OCI-LY3 (cell line): ENCODE measurements around the gene DLK1.

Experiments used
- H2AFZ ChIP-seq: fragments of 200-600, 300-600 bp; shearing (Covaris generic); 2 replicates; pipeline ENCODE4 v1.6.0; 2014; ENCODE audit warnings: antibody characterized with exemption, low read depth, low read length
- H3K27ac ChIP-seq: fragments of 200-600, 300-600 bp; sonication (generic); 2 replicates; pipeline ENCODE4 v1.5.1; 2014; ENCODE audit warnings: mild to moderate bottlenecking, low read length, moderate library complexity, mixed read lengths
- H3K27me3 ChIP-seq: fragments of 200-600, 300-600 bp; sonication (generic); 2 replicates; pipeline ENCODE4 v1.6.1; 2014; ENCODE audit warnings: low read depth, low read length, mixed read lengths
- H3K36me3 ChIP-seq: fragments of 200-600, 300-600 bp; sonication (generic); replicated peaks from 2 replicates; pipeline ENCODE3; 2014; ENCODE audit warnings: low read depth, low read length, mixed read lengths
- H3K4me1 ChIP-seq: fragments of 300-600, 200-600 bp; sonication (generic); 2 replicates; pipeline ENCODE4 v1.6.1; 2014; ENCODE audit warnings: low read length, mixed read lengths
- H3K4me2 ChIP-seq: fragments of 200-600, 300-600 bp; sonication (generic); 2 replicates; pipeline ENCODE4 v1.6.1; 2014; ENCODE audit warnings: low read length, mixed read lengths
- H3K4me3 ChIP-seq: fragments of 300-600, 200-600 bp; sonication (generic); 2 replicates; pipeline ENCODE4 v1.5.1; 2014; ENCODE audit warnings: antibody characterized with exemption, mild to moderate bottlenecking, low read length, moderate library complexity
- H3K79me2 ChIP-seq: fragments of 300-600, 200-600 bp; shearing (Covaris generic); 2 replicates; pipeline ENCODE4 v1.6.1; 2014; ENCODE audit warnings: mild to moderate bottlenecking, low read length, mixed read lengths
- H3K9ac ChIP-seq: fragments of 300-600, 200-600 bp; shearing (Covaris generic); 2 replicates; pipeline ENCODE4 v1.6.0; 2014; ENCODE audit warnings: mild to moderate bottlenecking, low read length, moderate library complexity
- H3K9me3 ChIP-seq: fragments of 200-600, 300-600 bp; shearing (Covaris generic); 2 replicates; pipeline ENCODE4 v1.6.1; 2014; ENCODE audit warnings: low read length, mixed read lengths; ENCODE audit not compliant: insufficient read depth
- H4K20me1 ChIP-seq: fragments of 200-600, 300-600 bp; sonication (generic); 2 replicates; pipeline ENCODE4 v1.6.1; 2016; ENCODE audit warnings: low read length, mixed read lengths; ENCODE audit not compliant: insufficient read depth
- EZH2phosphoT487 ChIP-seq: fragments of 200-600 bp; shearing (Covaris generic); IDR thresholded peaks from 2 replicates; pipeline ENCODE4 v1.6.1; 2018; ENCODE audit warnings: antibody characterized with exemption, mixed run types, low read depth
- TF ChIP-seq, protein P1 (sequence below): fragments of 200-600, 300-600 bp; sonication (generic); IDR thresholded peaks from 2 replicates; pipeline ENCODE4 v1.5.1; 2014; ENCODE audit warnings: antibody characterized with exemption, low read length, low read depth

DLK1 gene

DNA sequence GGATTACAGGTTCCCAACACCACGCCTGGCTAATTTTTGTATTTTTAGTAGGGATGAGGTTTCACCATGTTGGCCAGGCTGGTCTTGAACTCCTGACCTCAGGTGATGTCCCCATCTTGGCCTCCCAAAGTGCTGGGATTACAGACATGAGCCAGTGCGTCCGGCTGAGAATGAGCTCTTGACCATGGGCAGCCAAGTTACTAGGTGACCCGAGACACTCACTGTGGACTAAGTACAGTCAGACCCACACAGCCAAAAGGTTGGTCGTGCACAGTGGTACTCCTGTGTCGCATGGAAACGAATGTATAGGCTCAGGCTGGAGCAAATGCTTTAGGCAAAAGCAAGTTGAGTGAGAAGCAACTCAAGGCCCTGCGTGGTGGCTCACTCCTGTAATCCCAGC is 21.0 kb downstream of the DLK1 start:
- Histone ChIP-seq H3K79me2 (no peaks in the 10 kb centered on the region), H3K9ac (no peak overlapping the region)
- no peak for TF ChIP-seq EZH2phosphoT487
- TF ChIP-seq, protein P1, sequence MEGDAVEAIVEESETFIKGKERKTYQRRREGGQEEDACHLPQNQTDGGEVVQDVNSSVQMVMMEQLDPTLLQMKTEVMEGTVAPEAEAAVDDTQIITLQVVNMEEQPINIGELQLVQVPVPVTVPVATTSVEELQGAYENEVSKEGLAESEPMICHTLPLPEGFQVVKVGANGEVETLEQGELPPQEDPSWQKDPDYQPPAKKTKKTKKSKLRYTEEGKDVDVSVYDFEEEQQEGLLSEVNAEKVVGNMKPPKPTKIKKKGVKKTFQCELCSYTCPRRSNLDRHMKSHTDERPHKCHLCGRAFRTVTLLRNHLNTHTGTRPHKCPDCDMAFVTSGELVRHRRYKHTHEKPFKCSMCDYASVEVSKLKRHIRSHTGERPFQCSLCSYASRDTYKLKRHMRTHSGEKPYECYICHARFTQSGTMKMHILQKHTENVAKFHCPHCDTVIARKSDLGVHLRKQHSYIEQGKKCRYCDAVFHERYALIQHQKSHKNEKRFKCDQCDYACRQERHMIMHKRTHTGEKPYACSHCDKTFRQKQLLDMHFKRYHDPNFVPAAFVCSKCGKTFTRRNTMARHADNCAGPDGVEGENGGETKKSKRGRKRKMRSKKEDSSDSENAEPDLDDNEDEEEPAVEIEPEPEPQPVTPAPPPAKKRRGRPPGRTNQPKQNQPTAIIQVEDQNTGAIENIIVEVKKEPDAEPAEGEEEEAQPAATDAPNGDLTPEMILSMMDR = no peak

GRCh38 chr14:100748403-100748802 is 21.7 kb downstream of the DLK1 start:
- Histone ChIP-seq H3K9ac (no peak overlapping the region), H2AFZ (no peak overlapping the region), H3K9me3 (no peaks in the 10 kb centered on the region), H3K4me3 (no peak overlapping the region), H3K4me1 (no peaks in the 10 kb centered on the region), H3K36me3 (no peaks in the 10 kb centered on the region), H3K27ac (no peak overlapping the region), H3K79me2 (no peaks in the 10 kb centered on the region), H3K4me2 (no peak overlapping the region), H3K27me3 (no peaks in the 10 kb centered on the region; the same call in 1 of the 2 replicates), H4K20me1 (no peaks in the 10 kb centered on the region)
- TF ChIP-seq, protein P1 = no peak
- no peak for TF ChIP-seq EZH2phosphoT487

More for the DNA sequence above, 21.0 kb downstream of the DLK1 start:
- Histone ChIP-seq H3K9me3 (no peaks in the 10 kb centered on the region), H3K4me1 (no peaks in the 10 kb centered on the region), H3K36me3 (no peaks in the 10 kb centered on the region), H2AFZ (no peak overlapping the region), H3K27me3 (no peaks in the 10 kb centered on the region; the same call in 1 of the 2 replicates), H3K4me2 (no peak overlapping the region), H3K4me3 (no peak overlapping the region), H4K20me1 (no peaks in the 10 kb centered on the region), H3K27ac (no peak overlapping the region)

GRCh38 chr14:100748944-100749343 is 22.3 kb downstream of the DLK1 start:
- Histone ChIP-seq H3K4me3 (no peak overlapping the region), H4K20me1 (no peaks in the 10 kb centered on the region), H3K4me1 (no peaks in the 10 kb centered on the region), H3K9me3 (no peaks in the 10 kb centered on the region), H3K36me3 (no peaks in the 10 kb centered on the region), H2AFZ (no peak overlapping the region), H3K27me3 (peaks cover 2% of the 10 kb centered on the region), H3K4me2 (no peak overlapping the region), H3K9ac (no peak overlapping the region), H3K79me2 (no peaks in the 10 kb centered on the region), H3K27ac (no peak overlapping the region)
- TF ChIP-seq, protein P1 = no peak
- TF ChIP-seq EZH2phosphoT487 = no peak

DNA sequence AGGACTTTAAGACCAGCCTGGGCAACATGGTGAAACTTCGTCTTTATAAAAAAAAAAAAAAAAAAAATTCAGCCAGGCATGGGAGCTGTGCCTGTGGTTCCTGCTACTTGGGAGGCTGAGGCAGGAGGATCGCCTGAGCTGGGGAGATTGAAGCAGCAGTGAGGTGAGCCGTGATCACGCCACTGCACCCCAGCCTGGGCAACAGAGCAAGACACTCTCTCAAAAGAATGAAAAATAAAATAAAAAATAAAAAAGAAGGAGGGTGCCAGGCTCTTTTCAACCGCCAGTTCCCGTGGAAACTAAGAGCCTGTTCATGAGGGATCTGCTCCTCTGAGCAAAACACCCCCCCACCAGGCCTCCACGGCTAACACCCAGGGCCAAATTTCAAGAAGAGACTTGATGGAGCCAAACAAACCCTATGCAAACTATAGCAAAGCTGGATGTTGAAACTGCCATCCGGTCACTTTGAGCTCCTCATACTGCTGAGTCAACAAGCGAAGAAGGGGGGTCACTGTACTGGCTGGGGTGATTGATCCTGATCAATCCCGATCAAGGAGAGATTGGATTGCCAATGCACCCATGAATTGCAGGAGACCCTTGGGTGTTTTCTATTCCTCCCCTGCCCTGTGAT is 23.4 kb downstream of the DLK1 start:
- Histone ChIP-seq H3K4me3 (no peak overlapping the region), H4K20me1 (no peaks in the 10 kb centered on the region), H3K9ac (no peak overlapping the region), H2AFZ (no peak overlapping the region), H3K9me3 (no peaks in the 10 kb centered on the region), H3K79me2 (no peaks in the 10 kb centered on the region), H3K4me2 (no peak overlapping the region), H3K27me3 (peaks cover 5% of the 10 kb centered on the region), H3K4me1 (no peaks in the 10 kb centered on the region), H3K36me3 (no peaks in the 10 kb centered on the region), H3K27ac (no peak overlapping the region)
- no peak for TF ChIP-seq EZH2phosphoT487
- TF ChIP-seq, protein P1 = no peak
